Measurements from ENCODE around the gene AIPL1. TPM values are rescaled to one million over a fixed set of nuclear protein-coding genes. Genes with fewer than 3 reads are reported as not detected.

AIPL1 gene
- total RNA-seq, 4 donors from 2014 or later: not detected

GRCh38 chr17:6457688-6458459, 23.0 kb upstream of the AIPL1 start:
- Histone ChIP-seq H3K9me3 (no peaks in the 10 kb centered on the region), H3K4me3 (no peak overlapping the region), H3K27ac (no peak overlapping the region), H3K27me3 (peaks cover 0 to 25% of the 10 kb centered on the region in 2 donors), H3K4me1 (peaks cover 0 to 8% (median 6%) of the 10 kb centered on the region in 4 donors), H3K36me3 (peaks cover 0 to 13% (median 0%) of the 10 kb centered on the region in 3 donors)
- WGBS, 2 donors: 70 to 82% methylated on average over 10 of the region's 10 CpGs
- TF ChIP-seq EP300 (IDR thresholded peaks at IDR 0.05) (no peak), POLR2A (IDR thresholded peaks at IDR 0.05) (no peak), CTCF (IDR thresholded peaks at IDR 0.05) (no peak)
- no peak for DNase-seq (ENCODE audit: low spot score in 2 of 2)

- Histone ChIP-seq H3K27me3 (peaks cover 0 to 25% of the 10 kb centered on the region in 2 donors), H3K4me3 (no peak overlapping the region), H3K36me3 (peaks cover 0 to 5% (median 0%) of the 10 kb centered on the region in 3 donors), H3K27ac (no peak overlapping the region), H3K4me1 (peaks cover 0 to 8% (median 6%) of the 10 kb centered on the region in 4 donors), H3K9me3 (no peaks in the 10 kb centered on the region)
- WGBS, 2 donors: 74% methylated on average over 14 of the region's 14 CpGs
- DNase-seq (ENCODE audit: low spot score in 2 of 2): no peak
- TF ChIP-seq EP300 (IDR thresholded peaks at IDR 0.05): no peak
- TF ChIP-seq CTCF (IDR thresholded peaks at IDR 0.05): no peak
- no peak for TF ChIP-seq POLR2A (IDR thresholded peaks at IDR 0.05)
Observed at GRCh38 chr17:6456914-6457687, 22.2 kb upstream of the AIPL1 start.

- Histone ChIP-seq H3K4me3 (no peak overlapping the region), H3K4me1 (peaks cover 0 to 12% (median 6%) of the 10 kb centered on the region in 4 donors), H3K36me3 (no peaks in the 10 kb centered on the region), H3K27me3 (peaks cover 0 to 25% of the 10 kb centered on the region in 2 donors), H3K9me3 (no peaks in the 10 kb centered on the region), H3K27ac (no peak overlapping the region)
- no peak for DNase-seq (ENCODE audit: low spot score in 2 of 2)
- no peak for TF ChIP-seq CTCF (IDR thresholded peaks at IDR 0.05)
- no peak for TF ChIP-seq EP300 (IDR thresholded peaks at IDR 0.05)
- TF ChIP-seq POLR2A (IDR thresholded peaks at IDR 0.05): no peak
- WGBS, 2 donors: 92 to 94% methylated on average over 9 of the region's 9 CpGs
Observed at GRCh38 chr17:6456321-6456720, 21.4 kb upstream of the AIPL1 start.

GRCh38 chr17:6455321-6455705, 20.4 kb upstream of the AIPL1 start:
- H3K36me3 ChIP-seq: no peaks in the 10 kb centered on the region
- H3K4me3 ChIP-seq: peak overlapping the region in 1 of 4 donors; percentile 24
- TF ChIP-seq EP300 (IDR thresholded peaks at IDR 0.05): no peak
- TF ChIP-seq POLR2A (IDR thresholded peaks at IDR 0.05): no peak
- no peak for TF ChIP-seq CTCF (IDR thresholded peaks at IDR 0.05)
- H3K9me3 ChIP-seq: no peaks in the 10 kb centered on the region
- no peak overlapping the region for H3K27ac ChIP-seq
- WGBS, 2 donors: 32% methylated on average over 7 of the region's 35 CpGs; no CpG with 5 or more reads in 1 of the 2 donors
- no peak for DNase-seq (ENCODE audit: low spot score in 2 of 2)
- H3K27me3 ChIP-seq: peaks cover 0 to 25% of the 10 kb centered on the region in 2 donors
- peaks cover 0 to 14% (median 6%) of the 10 kb centered on the region in 4 donors for H3K4me1 ChIP-seq
